SKM-1 treated with dmso at 0.1 percent for 144 hours (cell line): ENCODE measurements around the gene C1GALT1.
"Not testable (repeated sequence)": the region's sequence is repeated elsewhere in the genome, so short reads cannot be mapped to it uniquely, and the experiment has no call there.

Experiments used
- DNase-seq: peaks from one replicate; lab custom pipeline; 2025; ENCODE audit not compliant: unreplicated experiment; lab: John Stamatoyannopoulos, UW

C1GALT1 gene

DNA sequence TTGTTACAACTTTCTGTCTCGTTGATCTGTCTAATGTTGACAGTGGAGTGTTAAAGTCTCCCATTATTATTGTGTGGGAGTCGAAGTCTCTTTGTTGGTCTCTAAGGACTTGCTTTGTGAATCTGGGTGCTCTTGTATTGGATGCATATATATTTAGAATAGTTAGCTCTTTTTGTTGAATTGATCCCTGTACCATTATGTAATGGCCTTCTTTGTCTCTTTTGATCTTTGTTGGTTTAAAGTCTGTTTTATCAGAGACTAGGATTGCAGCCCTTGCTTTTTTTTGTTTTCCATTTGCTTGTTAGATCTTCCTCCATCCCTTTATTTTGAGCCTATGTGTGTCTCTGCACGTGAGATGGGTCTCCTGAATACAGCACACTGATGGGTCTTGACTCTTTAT lies 17.2 kb downstream of the C1GALT1 start:
- not testable (repeated sequence) for DNase-seq

- DNase-seq = not testable (repeated sequence)
Observed at GRCh38 chr7:7200255-7200654, 17.9 kb downstream of the C1GALT1 start.

DNA sequence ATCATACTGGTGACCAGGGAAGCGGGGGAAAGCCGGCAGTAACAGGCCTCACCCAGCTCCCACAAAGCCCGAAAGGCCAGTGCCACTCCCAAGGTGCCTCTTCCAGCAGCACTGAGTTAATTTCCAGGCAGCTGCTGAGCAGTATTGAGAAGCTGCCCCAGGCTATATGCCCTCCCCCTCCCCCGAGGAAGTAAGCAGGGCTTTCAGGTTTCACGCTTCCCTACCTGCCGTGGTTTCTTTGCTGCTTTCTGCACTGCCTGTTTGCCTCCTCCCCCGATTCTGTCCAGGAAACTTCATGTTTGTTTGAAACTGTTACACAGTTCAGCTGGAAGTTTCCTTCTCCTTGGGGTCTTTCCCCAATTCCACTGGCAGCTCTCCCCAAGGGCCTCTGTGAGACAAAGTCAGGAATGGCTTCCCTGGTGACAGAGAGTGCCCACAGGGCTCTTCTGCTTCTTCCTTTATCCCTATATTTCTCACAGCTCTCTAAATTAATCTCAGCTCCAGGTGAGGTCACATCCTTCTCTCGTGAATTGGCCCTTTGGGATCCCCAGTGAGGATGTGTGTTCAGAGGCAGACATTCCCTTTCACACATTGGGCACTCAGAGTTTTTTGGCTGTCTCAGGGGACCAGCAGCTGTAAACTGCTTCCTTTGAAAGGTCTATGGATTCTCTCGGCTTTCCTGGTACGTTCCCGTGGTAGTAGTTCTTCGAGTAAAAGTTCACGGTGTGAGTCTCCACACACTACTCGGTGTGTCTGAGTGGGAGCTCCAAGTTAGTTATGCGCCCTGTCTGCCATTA lies 19.4 kb downstream of the C1GALT1 start:
- no peak for DNase-seq

DNA sequence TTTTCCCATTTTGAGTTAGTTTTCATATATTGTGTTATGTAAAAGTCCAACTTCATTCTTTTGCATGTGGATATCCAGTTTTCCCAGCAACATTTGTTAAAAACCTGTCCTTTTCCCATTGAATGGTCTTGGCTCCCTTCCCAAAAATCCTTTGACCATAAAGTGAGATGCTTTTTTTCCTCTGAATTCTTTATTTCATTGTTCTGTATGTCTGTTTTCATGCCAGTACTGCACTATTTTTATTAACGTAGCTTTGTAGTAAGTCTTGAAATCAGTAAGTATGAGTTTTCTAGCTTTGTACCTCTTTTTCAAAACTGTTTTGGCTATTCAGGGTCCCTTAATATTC lies 20.0 kb downstream of the C1GALT1 start:
- DNase-seq = no peak

DNA sequence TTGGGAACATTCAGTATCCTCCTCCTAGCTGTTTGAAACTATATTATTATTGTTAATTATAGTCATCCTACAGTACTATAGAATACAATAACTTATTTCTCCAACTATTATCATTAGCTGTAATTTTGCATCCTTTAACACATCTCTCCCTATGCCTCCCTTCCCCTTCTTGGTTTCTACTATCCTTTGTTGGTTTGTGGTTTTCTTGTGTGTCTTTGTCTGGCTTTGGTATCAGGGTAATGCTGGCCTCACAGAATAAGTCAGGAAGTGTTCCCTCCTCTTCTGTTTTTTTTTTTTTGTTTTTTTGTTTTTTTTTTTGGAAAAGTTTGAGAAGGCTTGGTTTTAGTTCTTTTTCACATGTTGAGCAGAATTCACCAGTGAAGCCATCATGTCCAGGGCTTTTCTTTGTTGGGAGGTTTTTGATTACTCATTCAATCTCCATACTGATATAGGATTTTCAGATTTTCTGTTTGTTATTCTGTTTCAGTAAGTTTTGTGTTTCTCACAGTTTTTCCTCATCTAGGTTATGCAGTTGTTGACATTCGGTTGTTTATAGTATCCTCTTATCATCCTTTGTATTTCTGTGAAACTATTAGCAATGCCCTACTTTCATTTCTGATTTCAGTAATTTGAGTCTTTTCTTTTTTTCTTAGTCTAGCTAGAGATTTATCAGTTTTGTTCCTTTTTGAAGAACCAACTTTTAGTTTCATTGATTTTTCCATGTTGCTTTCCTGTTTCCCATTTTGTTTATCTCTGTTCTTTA lies 21.6 kb downstream of the C1GALT1 start:
- DNase-seq = no peak

GRCh38 chr7:7207876-7208275 lies 25.5 kb downstream of the C1GALT1 start:
- no peak for DNase-seq

DNA sequence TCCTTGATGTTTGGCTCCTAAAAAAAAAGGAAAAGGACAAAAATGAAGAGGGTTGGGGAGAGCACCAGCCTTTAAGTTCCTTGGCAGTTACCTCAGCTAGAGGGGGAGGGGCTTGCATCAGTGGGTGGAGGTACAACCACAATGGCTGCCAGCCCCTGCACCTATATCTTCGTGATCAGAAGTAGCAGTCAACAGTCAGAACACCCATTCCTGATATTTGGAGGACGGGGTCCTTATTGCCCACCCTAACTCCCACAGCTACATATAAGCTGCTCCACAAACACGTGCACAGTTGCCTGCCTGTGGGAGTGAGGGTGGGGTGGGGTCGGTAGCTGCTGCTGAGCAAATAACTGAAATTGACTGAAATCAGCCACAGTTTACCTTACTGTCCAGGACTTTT lies 26.2 kb downstream of the C1GALT1 start:
- DNase-seq = no peak

GRCh38 chr7:7209412-7210050 lies 27.2 kb downstream of the C1GALT1 start:
- no peak for DNase-seq

DNA sequence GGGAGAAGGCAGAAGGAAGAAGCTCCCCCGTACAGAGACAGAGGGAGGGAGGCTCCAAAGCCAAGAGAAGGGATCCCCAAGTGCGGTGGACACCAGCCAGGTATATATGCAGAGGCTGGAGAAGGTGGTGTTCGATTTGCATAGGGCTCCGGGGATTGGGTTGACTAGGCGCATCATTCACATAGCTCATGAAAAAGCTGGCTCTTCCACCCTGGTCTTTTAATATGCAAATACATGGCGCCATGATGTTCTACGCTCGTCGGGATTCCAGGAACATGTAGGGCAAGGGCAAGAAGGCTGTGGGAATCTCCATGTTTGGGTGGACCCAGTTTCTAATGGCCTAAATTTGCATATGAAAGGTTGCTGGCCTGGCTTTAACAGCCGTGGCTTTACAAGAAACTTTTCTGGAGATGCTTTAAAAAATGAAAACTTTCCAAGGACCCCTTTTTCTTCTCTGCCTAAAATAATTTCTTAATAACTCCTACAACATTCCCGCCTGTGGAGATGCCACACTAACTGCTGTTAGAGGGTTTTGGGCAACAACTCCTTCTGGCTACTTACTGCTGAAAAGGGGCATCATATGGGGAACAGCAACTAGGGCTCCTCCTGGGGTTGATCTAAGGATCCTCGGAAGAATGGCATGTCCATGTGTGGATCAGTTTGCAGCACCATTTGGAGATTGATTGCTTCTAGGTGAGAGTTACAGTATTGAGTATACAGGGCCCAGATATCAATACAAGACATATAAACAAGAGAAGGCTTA lies 28.3 kb downstream of the C1GALT1 start:
- no peak for DNase-seq

DNA sequence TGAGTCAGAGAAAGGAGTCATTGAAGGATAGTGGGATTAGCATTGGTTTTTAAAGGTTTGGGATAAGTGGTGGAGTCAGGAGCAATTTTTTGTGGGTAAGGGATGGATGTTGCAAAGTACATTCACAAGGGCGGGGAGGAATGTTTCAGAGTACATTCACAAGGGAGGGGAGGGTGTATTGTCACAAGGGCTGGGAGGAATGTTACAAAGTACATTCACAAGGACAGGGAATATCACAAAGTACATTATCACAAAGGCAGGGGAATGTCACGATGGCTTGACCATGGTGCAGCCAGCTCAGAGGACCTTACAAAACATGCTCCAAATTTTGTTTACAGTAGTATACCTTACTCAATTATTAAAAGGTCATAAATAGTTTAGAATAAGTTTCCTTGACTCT lies 30.3 kb downstream of the C1GALT1 start:
- DNase-seq = no peak

- DNase-seq = no peak
Observed at GRCh38 chr7:7214398-7215347, 32.3 kb downstream of the C1GALT1 start.

- no peak for DNase-seq
Observed at GRCh38 chr7:7216279-7216678, 33.9 kb downstream of the C1GALT1 start.

GRCh38 chr7:7219216-7219615 lies 36.9 kb downstream of the C1GALT1 start:
- DNase-seq = peak; percentile 26

GRCh38 chr7:7220821-7221220 lies 38.5 kb downstream of the C1GALT1 start:
- DNase-seq = no peak

DNA sequence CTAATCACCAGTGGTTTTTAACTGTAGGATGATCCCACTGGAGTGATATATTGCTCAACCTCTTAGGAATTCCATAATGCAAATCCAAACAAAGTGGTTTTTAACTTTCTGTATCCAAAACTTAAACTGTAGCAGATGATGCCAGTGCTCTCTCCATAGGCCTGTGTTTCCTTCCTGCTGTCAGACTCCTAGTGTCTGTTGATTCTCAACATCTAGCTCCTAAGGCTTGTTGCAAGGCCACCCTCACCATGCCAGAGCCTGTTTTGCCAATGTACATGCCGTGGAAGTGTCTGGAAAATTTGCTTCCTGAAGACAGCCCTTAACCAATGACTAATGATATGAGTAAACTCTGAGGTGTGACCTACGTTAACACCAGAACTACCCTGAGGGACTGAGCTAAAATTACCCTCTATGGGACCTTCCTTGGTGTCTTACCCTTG lies 39.3 kb downstream of the C1GALT1 start:
- no peak for DNase-seq

- DNase-seq = no peak
Observed at GRCh38 chr7:7223250-7223649, 40.9 kb downstream of the C1GALT1 start.

- DNase-seq = no peak
Observed at GRCh38 chr7:7226407-7226806, 44.1 kb downstream of the C1GALT1 start.

- no peak for DNase-seq
Observed at GRCh38 chr7:7228472-7228871, 46.1 kb downstream of the C1GALT1 start.

DNA sequence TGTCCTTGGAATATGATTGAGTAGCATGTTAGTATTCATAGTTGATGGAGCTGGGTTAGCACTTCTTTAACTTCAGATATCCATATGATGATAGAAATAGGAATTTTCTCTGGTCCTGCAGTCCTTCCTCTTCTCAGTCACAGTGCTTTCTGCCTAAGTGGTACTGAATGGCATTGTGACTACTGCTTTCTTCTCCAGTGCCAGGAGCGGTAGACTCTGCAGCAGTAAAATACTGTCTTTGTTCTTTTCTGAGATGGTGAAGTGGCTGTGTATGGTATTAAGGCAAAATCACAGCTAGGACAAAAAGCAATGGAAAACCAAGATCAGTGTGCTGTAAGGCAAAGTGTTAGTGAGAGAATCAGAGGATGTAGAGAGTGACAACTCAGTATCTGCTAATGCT lies 46.6 kb downstream of the C1GALT1 start:
- no peak for DNase-seq

DNA sequence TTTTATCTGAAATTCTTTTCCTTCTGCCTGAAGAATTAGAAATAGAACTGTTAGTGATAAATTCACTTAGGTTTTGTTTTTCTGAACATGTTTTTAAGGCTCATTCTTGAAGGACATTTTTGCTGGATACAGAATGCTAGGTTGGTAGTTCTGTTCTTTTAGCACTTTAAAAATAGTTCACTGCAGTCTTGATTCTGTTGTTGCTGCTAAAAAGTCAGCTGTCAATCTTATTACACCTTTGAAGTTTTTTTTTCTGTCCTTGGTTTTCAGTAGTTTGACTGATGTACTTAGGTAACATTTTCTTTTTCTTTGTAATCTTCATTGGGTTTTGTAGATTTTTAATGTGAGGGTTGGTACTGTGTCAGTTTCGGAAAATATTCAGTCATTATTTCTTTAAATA lies 48.7 kb downstream of the C1GALT1 start:
- DNase-seq = no peak
